Stimulated activated CD4-positive, alpha-beta T cell treated with anti-CD3 and anti-CD28 coated beads, Interleukin-12 subunit alpha, Interleukin-12 subunit beta, amount 100 ng/mL, for 4 hours (primary cell): ENCODE measurements around the gene HAUS7.

Experiments used
- DNase-seq: peaks from one replicate; pipeline ENCODE4 v3.0.0-alpha.2; 2020

HAUS7 gene

GRCh38 chrX:153450114-153450948 is 20.0 kb downstream of the HAUS7 start:
- DNase-seq: no peak

DNA sequence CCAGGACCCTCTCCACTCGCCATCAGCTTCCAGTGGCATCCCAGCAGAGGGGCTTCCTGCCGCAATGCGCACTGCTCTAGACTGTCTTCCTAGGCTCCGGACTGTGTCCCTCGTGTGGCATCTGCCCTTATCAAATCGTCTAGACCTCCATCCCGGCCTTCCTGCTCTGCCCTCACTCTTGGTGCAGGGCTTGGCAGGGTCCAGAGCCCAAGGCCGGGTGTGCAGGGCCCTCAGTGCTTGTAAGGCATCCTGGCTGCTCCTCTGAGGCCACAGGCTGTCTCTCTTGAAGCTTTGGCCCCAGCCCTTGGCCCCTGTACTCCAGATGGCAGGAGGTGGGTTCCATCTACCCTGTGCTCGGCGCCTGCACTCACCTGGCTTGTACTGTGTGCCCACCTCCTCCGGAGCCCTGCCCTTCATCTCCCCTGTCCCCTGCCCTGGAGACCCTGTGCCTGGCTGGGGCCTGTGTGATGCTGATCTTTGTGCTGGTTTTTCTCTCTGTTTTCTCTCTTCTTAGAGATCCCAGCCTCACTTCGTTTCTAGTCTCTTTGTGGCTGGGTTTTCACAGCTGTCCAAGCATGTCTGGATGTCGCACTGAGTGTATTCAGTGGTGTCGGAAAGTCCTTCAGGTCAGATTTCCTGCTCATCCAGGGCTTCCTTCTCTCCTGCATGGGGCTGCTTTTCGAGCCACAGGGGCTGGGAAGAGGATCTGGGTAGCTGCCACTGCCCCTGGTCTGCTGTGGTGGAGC is 20.8 kb downstream of the HAUS7 start:
- DNase-seq: no peak

GRCh38 chrX:153448556-153449367 is 21.6 kb downstream of the HAUS7 start:
- DNase-seq: no peak

DNA sequence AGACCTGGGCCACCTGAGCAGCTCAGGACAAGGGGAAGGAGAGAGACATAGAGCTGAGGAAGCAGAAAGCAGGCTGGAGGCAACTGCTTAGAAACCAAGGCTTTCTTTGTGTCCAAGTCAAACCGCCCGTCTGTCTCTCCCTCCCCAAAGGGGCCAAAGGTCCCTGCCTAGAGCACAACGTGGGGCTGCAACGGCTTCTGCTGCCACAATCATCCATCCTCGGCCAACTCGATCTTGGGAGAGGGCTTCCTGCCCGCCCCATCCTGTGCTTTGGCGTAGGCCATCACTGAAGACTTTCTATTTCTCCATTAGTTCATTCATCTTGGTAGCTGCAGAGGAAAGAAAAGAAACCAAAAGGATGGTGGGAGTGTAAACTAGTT is 22.8 kb downstream of the HAUS7 start:
- no peak for DNase-seq

- no peak for DNase-seq
Measured at GRCh38 chrX:153446950-153447580, 23.3 kb downstream of the HAUS7 start.

DNA sequence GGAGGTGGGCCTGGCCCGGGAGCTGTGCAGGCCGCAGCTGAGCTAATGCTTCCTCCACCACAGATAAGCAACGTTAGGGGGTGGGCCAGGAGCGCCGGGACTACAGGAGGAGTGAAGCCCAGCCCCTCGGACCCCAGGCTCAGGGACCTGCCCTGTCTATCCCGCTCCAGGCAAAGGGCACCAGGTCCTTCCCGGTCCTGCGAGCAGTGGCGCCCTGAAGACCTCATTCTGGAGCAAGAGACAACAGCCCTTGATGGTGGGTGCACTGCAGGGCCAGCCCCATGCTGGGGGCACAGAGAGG is 23.8 kb downstream of the HAUS7 start:
- DNase-seq: no peak

DNA sequence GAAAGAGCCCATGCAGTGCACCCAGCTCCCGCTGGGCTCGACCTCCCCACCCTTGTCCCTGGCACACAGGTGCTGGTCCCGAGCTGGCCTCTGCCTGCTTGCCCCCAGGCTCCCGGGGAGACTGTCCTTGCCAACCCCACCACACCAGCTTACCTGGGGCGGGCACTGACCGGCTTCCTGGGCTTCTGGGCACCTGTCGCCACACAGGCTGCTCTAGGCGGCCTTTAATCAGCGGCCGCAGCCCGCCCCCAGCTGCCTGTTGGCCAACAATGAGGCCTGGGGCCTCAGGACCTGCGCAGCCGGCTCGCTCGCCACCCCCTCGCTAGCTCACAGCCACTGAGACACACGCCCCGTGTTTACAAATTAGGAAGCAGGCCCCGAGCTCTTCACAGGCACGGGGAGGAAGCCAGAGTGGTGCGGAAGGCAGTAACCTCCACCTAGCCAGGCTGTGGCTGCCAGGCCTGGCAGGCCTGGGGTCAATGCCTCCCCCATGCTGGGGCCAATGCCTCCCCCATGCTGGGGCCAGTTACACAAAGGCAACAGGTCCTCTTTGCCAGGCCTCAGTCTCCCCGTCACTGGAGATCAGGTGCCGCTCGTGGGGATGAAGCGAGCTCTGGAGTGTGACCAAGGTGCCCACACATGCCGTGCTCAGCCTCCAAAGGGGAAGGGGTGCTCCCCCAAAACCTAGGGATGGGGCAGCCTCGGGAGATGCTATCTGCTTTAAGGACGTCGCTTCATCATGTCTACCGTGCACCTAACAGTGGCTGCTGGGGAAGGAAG is 24.3 kb downstream of the HAUS7 start, which contains the start of gene TREX2:
Gene TREX2, minus strand, starts transcription at position 201 of the 780 bp plus-strand sequence. CDS start 626 bp downstream, outside the sequence.
- DNase-seq: no peak

GRCh38 chrX:153445106-153445855 is 25.1 kb downstream of the HAUS7 start:
- DNase-seq: no peak

DNA sequence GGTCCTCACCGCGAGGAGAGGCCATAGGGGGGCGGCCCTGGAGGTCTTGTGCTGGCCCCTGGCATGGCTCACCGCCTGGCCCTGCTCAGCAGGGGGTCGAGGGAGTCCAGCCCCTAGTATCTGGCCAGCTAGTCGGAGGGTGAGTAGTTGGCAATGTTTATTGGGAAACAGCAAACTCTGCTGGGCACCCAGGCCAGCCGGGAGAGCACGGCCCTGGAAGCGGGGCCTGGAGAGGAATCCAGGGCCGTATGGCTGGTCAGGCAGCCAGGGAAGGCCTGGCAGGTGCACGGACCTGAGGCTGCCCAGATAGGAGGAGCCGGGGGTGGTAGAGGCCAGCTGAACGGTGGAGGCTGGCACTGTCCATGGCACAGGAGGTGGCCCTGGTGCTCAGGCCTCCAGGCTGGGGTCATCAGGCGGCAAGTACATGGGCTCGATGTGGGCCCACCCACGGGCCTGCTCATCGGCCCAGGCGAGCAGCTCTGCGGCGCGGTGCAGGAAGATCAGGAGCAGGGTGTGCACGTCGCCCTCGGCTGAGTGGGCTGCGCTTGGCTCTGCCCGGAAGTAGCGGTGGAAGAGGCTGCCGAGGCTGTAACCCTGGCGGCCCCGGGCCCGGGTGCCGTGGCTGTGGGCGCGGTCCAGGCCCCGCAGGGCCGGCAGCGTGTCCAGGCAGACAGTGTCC is 25.9 kb downstream of the HAUS7 start:
- DNase-seq: no peak

GRCh38 chrX:153443476-153444332 is 26.7 kb downstream of the HAUS7 start:
- DNase-seq: no peak

DNA sequence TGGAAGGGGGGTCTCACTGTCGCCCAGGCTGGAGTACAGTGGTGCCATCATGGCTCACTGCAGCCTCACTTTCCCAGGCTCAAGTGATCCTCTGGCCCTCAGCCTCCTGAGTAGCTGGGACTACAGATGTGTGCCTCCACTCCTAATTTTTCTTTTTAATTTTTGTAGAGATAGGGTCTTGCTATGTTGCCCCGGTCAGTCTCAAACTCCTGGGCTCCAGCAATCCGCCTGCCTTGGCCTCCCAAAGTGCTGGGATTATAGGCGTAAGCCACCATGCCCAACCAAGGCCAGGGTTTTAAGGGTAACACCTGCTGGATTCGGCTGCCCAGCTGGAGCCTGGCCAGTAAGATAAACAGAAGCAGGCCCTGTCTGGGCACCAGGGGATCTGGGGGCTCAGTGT is 27.9 kb downstream of the HAUS7 start:
- DNase-seq: no peak

DNA sequence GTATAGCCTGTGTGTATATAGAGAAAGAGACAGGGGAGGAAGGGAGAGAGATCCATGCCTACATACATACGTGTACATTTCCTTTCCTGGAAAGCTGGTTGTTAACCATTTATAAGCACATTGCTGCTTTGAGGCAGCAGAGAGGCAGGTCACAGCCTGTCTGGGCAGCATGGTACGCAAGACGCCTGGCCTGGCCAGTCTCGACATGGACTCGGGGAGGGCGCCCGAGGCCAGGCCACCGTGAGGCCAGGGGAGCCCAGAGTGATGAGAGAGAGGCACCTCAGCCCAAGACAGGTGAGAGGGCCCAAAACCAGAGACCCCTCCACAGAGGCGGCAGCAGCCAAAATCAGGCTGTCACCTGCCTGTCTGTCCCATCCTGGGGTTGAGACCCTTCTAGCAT is 28.4 kb downstream of the HAUS7 start:
- DNase-seq: no peak

DNA sequence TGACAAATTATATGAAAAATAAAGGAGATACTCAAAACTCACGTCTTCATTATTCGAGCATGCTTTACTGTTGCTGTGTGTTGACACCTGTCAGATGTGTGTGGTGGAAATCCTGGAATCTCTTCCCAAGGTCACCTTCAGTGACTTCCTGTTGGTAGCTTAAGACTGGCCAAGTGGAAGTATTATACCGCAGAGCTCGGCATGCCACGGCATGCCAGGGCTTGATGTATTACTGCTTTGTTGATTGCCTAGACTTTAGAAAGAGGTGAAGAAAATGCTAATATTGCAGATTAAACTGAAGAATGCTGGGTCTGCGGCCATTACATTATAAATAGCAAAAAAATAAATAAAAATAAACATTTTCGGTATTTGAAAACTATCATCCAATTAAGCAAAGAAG is 29.1 kb downstream of the HAUS7 start:
- DNase-seq: no peak

GRCh38 chrX:153440556-153441135 is 29.7 kb downstream of the HAUS7 start:
- no peak for DNase-seq

DNA sequence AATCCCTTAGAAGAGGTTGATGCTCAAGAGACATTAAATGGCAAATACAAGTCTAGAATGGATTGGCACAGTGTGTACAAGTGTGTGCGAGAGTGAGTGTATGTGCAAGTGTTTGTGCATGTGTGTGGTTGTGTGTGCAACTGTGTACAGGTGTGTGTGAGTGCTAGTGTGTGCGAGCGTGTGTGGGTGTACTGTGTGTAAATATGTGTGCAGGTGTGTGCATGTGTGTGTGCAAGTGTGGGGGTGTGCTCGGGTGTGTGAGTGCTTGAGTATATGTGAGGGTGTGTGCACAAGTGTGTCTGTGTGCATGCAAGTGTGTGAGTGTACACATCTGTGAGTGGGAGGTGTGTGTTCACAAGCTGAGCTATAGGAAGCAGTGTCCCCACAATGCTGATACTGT is 30.4 kb downstream of the HAUS7 start:
- DNase-seq: no peak

DNA sequence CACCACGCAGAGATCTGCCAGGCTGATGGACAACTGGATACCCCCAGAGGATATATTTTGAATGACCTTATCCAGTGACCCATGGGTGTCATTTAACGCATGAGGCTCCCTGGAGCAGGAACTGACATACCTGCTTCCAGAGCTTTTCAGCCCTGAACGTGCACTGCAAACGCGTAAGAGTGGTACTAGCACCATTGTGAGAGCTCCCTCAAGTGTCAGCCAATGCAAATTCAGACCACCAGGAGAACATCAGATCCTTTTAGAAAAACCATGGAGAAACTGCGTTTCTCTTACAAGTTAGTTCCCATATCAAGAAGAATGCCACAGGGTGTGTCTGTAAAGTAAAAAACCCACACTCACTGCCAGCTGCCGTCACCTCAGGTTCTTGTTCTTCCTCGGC is 31.8 kb downstream of the HAUS7 start:
- no peak for DNase-seq

GRCh38 chrX:153435845-153436244 is 34.5 kb downstream of the HAUS7 start:
- DNase-seq: no peak

GRCh38 chrX:153434801-153435200 is 35.6 kb downstream of the HAUS7 start:
- DNase-seq: no peak

GRCh38 chrX:153433781-153434285 is 36.5 kb downstream of the HAUS7 start:
- DNase-seq: no peak
